ENCODE data around the gene SCRN1. TPM values are rescaled to one million over a fixed set of nuclear protein-coding genes. Genes with fewer than 3 reads are reported as not detected.
A peak's percentile ranks its signal among the peaks of the same experiment; 100 is the strongest.
"Not testable (repeated sequence)": the region's sequence is repeated elsewhere in the genome, so short reads cannot be mapped to it uniquely, and the experiment has no call there.

The SCRN1 gene
- polyA plus RNA-seq, 1 donor: 68.3 TPM

DNA sequence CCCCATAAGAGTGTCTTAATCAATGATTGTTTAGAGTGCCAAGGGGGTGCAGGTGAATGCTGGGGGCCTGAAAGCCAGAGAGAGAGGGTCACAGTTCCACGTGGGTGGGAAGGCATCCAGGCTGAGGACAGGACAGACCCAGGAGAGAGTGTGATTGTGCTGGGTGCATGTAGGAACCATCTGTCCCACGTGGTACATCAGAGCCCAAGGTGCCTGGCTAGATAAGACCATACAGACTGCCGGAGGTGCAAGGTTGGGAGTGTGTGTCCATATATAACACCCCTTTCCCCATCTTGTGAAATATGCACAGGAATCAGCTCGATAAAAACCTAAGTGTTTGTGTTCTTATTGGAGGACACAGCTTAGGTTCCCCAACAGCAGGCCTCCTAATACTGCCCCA lies 97.8 kb downstream of the SCRN1 start:
- no peak for DNase-seq

DNA sequence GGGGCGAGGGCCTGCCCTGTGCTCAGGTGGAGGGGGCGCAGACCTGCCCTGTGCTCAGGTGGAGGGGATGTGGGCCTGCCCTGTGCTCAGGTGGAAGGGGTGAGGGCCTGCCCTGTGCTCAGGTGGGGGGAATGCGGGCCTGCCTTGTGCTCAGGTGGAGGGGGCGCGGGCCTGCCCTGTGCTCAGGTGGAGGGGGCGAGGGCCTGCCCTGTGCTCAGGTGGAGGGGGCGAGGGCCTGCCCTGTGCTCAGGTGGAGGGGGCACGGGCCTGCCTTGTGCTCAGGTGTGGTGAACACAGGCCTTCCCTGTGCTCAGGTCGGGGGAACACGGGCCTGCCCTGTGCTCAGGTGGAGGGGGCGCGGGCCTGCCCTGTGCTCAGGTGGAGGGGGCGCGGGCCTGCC lies 98.8 kb downstream of the SCRN1 start:
- not testable (repeated sequence) for DNase-seq

DNA sequence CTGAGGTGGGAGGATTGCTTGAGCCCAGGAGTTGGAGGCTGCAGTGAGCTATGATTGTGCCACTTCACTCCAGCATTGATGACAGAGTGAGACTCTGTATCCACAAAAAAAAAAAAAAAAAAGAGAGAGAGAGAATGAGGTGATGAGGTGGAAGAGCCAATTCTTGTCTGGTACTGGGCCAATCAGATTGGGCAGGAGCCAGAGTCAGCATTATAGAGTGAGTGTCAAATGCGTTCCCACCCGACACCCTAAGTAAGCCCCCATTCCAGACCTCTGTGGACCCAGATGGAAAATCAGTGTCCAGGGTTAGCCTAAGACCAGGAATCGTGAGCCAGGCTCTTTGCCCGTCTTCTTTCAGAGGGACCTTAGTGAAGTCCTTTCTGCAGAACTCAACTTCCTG lies 99.3 kb downstream of the SCRN1 start:
- DNase-seq: no peak

DNA sequence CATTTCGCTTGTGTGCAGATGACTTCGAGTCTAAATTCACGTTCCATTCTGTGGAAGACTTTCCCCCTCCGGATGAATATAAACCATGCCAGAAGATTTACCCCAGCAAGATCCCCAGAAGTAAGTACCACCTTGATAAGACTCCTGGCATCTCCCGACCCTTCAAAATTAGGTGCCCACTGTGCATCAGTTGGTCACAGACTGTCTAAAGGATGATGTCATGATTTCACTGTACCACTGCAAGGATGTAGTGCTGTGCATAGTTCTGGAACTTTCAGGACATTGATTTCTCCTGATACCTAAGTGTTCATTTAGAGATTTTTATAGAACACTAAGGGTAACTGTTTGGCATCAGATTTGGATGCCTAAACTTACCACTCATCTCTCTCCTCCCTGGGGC lies 100.3 kb downstream of the SCRN1 start:
- DNase-seq: no peak

DNA sequence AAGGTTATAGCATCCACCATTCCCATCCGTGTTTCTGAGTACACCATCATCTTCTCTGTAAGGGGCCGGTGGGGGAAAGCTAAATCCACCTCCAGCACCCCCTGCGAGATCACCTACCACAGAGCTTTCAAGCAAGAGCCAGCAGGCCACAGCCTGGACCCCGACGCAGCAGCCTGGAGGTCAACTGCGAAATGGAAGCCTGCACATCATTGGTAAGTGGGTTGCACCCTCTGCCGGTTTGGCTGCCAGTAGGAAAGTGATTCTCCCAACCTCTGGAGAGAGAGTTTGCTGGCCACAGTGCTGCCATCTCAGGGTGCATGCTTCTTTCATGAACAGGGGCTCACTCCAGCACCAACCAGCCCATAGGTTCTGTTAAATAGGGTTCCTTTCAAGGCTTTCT lies 101.6 kb downstream of the SCRN1 start:
- DNase-seq: no peak

DNA sequence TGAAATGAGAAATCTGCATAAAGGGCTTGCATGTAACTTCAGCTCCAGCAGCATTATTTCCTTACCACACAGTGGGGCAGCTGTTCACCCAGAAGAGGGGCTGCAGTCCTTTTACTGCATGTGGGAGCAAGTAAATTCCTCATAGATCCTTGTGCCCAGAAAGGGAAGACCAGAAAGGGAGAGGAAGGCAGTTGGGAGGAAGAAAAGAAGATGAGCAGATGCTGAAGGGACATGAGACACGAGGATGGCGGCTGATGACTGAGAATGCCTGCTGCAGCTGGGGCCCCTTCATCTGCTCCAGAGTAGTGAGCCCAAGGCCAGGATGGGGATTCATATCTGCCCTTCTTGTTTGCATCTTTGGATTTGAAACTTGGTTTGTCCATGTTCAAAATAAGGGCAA lies 102.8 kb downstream of the SCRN1 start:
- DNase-seq: no peak

DNA sequence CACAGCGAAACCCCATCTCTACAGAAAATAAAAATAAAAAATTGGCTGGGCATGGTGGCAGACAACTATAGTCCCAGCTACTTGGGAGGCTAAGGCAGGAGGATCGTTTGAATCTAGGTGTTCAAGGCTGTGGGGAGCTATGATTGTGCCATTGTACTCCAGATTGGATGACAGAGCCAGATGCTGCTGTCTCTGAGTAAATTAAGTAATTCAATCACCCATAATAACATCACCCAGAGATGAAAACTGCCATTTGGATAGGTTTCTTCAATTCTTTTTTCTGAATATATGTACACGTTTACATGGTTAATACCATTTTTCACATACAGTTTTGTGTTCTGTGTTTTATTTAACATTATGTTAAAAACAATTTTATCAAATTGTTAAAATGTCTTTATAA lies 104.0 kb downstream of the SCRN1 start:
- DNase-seq: no peak

DNA sequence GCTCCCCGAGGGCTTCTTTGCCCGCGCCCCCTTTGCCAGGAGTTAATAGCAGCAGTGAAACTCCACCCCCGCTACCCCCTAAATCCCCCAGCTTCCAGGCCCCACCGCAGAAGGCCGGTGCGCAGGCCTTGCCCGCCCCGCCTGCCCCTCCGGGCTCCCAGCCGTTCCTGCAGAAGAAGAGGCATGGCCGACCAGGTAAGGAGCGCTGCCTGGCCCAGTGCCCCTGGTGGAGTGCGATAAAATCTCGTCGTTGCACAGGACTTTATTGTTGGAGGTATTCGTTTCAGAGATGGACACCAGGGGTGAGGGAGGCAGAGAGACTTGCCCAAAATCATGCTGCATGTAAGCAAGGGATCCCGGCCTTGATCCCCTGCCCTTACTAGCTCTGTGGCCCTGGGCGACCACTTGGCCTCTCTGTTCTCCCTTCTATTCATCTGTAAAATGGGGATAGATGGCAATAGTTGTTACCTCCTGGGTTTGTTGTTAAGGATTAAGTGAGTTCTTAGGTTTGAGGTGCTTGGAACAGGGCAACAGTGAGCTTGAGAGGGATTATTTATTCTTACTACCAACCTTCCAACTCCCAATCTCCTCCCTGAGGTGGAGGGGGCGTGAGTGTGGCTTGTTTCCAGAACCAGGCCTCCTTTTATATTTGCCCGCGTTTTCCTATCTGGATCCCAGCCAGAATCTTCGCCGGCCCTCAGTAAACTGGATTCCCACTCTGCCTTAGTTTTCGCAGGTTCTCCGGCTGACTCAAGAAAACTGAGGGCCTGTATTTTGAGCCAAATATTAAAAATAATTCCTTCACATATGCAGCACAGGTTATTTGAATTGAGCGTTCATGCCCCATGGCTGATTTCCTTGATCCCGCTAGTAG lies 105.0 kb downstream of the SCRN1 start:
- no peak for DNase-seq

DNA sequence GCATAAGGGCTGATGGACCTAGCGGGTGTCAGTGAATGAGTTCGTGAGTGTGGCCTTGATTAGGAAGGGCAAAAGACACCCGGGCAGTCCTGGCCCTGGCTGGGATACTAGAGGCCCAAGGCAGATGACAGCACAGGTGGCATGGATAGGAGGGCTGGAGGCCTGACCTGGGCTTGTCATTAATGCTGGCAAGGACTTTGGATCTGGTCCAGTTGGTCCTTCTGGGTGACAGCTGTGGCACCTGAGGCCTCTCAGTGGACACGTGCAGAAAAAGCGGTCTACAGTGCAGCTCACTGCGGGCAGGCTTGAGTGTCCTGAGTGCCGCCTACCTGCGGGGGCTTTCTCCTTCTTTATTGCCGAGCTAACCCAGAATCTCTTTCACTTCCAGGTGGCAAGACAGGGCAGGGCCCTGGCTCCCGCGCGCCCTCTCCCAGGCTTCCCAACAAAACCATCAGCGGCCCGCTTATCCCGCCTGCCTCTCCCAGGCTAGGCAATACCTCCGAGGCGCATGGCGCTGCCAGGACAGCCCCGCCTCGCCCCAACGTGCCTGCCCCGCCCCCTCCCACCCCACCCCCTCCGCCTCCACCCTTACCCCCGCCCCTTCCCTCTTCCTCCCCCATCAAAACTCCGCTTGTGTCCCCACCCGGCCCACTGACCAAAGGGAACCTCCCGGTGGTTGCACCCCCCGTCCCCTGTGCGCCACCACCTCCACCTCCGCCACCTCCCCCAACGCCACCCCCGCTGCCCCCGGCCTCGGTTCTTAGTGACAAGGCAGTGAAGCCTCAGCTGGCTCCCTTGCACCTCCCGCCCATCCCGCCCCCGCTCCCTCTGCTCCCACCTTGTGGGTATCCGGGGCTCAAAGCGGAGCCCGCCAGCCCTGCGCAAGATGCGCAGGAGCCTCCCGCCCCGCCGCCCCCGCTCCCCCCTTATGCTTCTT lies 105.9 kb downstream of the SCRN1 start:
- DNase-seq: no peak

DNA sequence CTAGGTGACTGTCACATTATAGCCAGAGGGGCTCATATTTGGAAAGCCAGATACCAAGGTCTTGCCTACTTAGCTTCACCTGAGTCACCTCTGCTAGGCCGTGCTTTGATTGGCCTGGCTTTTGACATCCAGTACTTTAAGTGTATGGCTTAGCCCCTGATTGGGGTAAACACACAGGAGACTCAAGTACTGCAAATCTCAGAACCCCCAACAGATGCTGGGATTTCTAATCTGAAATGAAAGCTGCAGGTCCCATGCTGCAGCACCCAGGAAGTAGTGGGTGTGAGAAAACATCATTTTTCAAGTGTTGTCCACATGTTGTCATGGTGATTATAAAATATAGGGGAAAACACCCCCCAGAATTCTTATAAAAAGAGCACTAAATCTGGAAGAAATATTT lies 107.1 kb downstream of the SCRN1 start:
- no peak for DNase-seq

DNA sequence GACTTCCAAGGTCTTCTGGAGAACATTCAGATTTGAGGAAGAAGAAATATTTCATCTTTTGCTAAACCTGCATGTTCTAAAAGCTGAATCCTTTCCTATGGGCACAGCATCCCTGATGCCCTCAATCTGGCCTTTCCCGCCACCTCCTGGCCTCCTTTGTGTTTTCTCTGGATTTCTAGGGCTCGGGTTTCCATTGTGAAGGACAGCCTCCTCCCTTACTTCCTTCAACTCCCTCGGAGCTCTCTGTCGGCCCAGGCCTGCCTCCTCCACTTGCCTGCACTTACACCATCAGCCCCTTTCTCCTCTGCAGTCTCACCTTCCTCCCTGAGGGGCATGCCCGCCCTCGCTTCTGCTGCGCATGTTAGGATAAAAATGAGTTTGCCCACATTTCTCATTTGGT lies 107.9 kb downstream of the SCRN1 start:
- no peak for DNase-seq

DNA sequence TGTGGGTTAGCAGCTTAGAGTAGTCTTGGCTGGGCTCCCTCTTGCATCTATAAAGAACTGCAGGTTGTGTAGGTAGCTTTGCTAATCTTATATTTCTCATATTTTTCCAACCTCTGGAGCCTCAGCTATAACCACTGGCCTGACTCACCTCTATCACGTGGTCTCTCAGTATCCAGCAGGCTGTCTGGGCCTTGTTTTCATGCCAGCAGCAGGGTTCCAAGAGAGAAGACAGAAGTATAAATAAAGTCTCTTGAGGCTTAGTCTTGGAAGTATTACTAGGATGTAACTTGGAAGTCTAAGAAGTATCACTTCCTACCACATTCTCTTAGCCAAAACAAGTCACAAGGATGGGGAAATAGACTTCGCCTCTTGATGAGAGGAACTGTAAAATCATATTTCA lies 110.0 kb downstream of the SCRN1 start:
- DNase-seq: no peak

DNA sequence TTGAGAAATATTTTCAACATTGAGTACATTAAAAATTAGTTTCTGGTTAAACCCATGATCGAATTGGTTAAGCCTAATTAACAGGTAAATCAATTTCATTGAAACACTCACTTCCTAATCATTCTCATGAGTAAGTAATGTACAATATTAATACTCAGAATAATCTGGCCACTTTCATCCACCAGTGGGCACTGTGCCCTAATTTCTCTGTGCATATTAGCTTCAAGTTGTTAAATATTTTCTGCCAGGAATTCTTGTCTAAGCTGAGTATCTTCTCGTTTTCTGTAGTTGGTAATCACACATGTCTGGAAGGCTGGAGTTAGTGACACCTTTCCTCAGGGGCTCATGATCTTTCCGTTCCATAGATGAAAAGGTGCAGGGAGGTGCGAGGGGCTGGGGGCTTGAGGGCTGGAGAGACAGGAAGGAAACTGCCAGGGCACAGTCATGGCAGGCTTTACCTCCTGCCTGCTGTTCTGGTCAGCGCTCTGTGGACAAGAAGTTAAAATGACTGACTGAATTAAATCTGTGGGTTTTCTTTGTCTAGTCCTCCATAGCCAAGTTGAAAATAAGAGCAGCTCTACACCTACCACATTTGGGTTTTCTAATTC lies 111.4 kb downstream of the SCRN1 start:
- DNase-seq: peak; percentile 56

DNA sequence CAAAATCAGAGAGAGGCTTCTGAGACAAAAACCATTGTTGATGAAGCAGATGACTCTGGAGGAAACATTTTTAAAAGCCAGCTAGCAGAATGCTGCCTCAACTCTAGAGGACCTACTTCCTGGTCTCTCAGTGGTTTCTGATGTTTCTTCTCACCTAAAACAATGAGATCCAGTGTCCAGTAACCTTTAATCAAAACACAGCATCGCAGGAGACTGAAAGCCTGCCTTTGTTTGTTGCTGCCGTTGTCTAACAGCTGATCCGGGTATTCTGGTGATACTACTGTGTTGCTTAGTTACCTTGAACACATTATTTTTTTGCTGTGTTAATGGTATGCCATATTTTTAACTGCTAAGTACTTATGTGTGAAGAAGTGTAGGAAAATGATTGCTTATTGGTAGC lies 112.4 kb downstream of the SCRN1 start:
- no peak for DNase-seq

DNA sequence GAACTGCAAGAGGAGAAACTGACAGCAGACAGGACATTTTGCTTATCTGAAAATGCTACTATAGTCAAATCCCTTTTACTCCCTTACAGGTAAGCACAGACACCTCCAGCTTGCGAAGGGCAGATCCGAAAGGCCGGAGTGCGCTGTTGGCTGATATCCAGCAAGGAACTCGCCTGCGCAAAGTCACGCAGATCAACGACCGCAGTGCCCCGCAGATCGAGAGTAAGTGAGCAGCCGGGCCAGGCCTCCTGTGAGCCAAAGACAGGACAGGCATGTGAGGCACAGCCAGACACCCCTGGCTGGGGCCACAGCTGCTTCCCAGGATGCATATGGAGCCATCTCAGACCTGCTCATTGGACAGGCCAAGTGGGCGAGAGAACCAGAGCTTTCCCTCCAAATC lies 113.9 kb downstream of the SCRN1 start:
- no peak for DNase-seq

DNA sequence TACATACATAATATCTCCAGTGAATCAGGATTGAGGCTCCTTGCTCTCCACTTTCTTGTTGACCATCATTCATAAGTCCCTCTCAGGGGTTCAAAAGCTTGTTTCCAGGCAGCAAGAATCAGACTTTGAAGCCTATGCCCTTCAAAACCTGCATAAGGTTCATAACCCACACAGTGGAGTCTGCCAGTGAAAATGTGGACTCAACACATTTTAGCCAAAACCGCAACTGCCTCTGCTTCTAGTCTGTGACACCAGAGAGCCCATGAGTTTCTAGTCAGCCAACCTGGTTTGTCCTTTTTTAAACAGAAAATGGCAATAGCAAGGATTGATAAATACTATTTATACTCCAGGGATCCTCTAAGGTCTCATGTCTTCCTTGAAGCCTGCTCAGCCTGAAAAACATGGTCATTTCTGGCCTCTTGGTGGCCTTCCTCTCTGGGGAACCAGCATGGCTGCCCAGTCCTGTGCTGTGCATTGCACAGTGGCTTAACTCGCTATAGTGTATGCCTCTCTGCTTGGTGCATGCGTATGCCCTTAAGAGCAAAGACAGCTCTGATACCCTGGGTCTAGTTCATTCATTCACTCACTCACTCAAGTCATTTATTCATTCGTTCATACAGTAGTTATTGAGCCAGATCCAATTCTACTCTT lies 115.8 kb downstream of the SCRN1 start:
- DNase-seq: no peak

DNA sequence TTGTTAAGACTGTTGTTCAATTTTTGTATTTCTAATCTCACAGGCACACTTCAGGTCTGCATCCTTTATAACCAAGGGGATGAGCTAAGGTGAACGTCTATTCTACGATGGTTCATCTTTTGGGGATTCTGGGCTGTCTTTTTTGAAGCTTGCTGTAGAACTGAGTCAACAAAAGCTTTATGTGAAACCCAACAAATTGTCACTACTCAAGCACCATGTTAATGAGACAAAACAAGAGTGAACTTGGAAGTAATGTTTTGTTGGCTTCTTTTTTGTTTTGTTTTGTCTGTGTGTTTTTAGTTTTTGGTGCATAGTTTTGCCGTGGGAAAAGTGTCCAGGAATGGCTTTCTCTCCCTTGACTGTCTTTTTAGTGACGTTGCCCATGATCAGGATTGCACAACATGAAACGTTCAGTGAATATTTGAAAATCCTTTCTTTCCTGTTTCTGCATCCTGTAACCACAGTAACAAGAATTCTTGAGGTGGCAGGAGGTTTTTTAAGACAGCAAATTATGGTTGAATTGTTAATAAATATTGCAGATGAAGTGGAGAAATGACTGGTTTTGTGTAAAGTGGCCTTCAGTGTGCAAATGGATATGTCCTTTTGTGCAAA lies 117.7 kb downstream of the SCRN1 start:
- DNase-seq: no peak

Measured in left kidney (tissue), 2 donors.